GM19452 (cell line): ENCODE results near the gene ASRGL1.
"Not testable (repeated sequence)": the region's sequence is repeated elsewhere in the genome, so short reads cannot be mapped to it uniquely, and the experiment has no call there.

Experiments
- ATAC-seq: cut with Tn5 transposase; IDR thresholded peaks from one replicate; pipeline ENCODE4 v1.9.1; 2021; ENCODE audit not compliant: unreplicated experiment

The ASRGL1 gene

GRCh38 chr11:62352355-62353336, 15.4 kb downstream of the ASRGL1 start:
- no peak for ATAC-seq

GRCh38 chr11:62353841-62354240, 16.6 kb downstream of the ASRGL1 start:
- ATAC-seq = no peak

- no peak for ATAC-seq
Observed at GRCh38 chr11:62358273-62358672, 21.0 kb downstream of the ASRGL1 start.

DNA sequence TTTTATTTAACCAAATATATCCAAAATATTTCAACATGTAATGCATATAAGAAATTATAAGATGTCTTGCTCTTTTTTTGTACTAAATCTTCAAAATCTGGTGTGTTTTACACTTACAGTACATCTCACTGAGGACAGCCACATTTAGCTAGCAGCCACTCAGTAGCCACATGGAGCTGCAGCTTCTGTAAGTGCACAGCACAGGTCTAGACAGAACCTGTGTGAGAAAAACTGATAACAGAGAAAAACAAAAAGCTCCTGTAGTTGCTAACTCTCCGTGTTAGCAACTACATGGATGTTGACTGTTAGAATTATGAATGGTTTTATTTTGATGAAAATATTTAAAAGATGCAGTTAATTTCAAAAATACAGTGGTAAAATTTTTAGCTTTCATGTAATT, 22.2 kb downstream of the ASRGL1 start:
- ATAC-seq = no peak

GRCh38 chr11:62360685-62361084, 23.4 kb downstream of the ASRGL1 start:
- no peak for ATAC-seq

- ATAC-seq = not testable (repeated sequence)
Observed at GRCh38 chr11:62368861-62369477, 31.7 kb downstream of the ASRGL1 start.

DNA sequence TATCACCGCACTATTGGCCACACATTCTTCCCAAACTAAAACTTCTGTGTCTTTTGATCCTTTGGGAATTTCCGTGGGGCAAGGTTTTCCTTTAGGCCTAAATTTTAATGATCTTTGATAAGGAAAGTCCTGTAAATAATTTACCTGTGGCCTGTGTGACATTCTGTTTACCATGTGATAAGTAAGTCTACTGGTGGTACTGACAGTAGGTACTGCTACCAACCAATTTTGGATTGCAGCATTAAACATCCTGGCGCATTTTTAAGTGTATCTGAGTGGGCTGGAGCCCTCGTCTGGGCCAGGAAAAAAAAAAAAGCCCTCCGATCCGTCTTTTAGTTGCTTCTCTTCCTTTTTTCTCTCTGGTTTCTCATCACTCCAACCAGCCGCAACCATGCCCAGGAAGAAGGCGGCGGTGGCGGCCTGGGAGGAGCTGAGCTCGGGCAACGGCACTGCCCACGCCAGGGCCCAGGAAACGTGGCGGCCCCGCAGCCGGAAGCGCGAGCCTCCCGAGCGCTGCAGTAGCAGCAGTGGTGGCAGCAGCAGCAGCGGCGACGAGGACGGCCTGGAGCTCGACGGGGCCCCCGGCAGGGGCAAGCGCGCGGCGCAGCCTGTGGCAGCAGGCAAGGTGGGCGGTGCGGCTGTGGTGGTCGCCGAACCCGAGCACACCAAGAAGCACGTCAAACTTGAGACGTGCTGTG, 33.6 kb downstream of the ASRGL1 start:
- ATAC-seq = no peak

GRCh38 chr11:62372871-62373270, 35.6 kb downstream of the ASRGL1 start:
- no peak for ATAC-seq

DNA sequence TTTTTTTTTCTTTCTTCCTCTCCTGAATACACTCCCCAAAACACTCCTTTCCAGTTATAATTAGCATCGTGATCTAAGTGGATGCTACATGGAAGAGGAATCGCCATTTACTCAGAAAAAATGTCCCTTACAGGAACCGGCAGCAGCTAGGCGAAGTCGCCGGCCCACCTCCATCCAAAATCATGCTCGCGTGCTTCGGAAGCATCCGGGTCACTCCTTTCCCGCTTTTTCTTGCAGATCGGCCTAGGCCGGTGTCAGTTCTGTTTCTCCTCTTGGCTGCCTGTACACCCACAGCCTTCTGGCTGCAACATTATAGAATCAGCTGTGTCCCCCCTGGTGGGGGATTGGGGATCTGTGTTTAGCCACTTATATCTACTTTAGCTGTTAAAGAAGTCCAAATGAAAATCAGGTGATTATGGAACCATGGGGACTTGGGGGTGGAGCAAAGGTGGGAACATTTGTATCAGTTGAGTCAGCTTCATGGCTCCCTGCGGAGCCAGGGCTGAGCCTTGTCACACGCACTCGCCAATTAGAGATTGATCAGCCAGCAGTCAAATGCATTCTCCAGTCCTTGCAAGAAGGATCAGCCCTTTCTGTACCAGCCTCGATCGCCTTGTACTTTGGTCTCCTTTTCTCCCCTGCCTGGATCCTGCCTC, 36.3 kb downstream of the ASRGL1 start:
- no peak for ATAC-seq

- no peak for ATAC-seq
Observed at GRCh38 chr11:62374801-62375200, 37.6 kb downstream of the ASRGL1 start.

DNA sequence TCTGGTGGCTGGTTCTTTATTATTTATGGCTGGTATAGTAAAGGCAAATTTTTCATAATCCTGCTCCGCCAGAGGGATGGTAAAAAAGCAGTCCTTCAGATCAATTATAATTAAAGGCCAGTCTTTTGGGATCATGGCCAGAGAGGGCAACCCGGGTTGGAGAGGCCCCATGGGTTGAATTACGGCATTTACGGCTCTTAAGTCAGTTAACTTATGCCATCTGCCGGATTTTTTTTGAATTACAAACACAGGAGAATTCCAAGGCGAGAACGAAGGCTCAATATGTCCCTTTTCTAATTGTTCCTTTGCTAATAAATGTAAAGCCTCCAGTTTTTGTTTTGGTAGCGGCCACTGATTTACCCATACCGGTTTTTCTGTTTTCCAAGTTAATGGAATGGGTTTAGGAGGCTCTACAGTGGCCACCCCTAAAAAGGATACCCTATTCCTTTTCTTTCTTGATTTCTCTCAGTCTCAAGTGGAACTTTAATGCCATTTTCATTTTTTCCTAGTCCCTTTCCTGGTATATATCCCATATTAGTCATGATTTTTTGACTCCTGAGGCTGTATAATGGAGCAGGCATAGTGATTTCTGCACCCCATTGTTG, 41.3 kb downstream of the ASRGL1 start:
- not testable (repeated sequence) for ATAC-seq

DNA sequence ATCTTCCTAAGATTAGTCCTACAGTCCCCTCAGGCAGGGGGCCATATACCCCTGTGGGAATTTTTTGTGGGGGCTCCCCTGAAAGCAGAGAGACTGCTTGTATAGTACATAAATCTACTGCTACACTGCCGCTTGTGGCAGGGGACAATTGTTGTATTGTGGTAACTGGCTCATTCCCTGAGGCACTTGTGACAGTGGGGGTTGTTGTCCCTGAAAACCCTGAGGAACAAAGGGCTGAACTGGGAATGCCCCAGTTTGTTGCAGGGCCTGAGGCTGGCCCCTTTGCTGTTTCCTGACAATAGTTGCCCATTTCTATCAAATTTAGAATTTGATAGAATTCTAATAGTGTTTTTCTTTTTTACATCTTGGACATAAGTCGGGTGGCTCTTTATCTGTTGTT, 42.3 kb downstream of the ASRGL1 start:
- not testable (repeated sequence) for ATAC-seq

GRCh38 chr11:62380821-62381245, 43.6 kb downstream of the ASRGL1 start:
- not testable (repeated sequence) for ATAC-seq

DNA sequence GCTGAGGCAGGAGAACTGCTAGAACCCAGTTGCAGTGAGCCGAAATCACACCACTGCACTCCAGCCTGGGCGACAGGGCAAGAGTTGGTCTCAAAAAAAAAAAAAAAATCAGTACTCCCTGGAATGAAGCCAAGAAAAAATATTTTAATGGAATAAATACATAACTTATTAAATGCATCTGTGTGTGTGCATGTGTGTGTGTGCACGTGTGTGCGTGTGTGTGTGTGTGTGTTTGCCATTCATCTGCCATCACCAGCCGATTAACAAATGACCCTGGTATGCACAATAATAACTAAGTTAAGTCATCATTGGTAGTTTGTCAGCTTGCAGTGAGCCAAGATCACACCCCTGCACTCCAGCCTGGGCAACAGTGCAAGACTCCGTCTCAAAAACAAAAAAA, 46.6 kb downstream of the ASRGL1 start:
- no peak for ATAC-seq

DNA sequence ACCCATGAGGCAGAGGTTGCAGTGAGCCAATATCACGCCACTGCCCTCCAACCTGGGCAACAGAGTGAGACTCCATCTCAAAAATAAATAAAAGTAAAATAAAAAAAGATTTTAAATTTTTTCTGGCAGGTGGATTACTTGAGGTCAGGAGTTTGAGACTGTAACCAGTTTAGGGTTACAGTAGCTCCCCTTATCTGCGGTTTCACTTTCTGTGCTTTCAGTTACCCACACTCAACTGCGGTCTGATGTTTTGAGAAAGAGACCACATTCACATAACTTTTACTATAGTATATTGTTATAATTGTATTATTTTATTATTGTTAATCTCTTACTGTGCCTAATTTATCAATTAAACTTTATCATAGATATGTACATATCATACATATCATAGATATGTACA, 48.8 kb downstream of the ASRGL1 start:
- ATAC-seq = not testable (repeated sequence)

DNA sequence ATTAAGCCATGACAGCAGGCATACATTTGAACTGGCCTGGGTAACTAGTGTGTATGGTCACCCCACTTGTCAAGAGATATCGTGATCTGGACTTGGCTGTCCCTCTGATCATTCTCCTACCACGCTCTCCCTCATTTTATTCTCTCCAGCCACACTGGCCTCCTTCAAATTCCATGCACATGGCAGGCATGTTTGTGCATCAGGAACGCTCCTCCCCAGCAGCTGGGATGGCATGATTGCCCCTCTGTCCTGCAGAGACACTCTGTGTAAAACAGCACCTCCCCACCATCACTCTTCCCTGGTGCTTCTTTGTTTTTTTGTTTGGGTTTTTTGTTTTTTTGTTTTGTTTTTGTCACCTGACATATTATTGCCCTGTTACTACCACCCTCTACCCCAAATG, 50.1 kb downstream of the ASRGL1 start:
- no peak for ATAC-seq

DNA sequence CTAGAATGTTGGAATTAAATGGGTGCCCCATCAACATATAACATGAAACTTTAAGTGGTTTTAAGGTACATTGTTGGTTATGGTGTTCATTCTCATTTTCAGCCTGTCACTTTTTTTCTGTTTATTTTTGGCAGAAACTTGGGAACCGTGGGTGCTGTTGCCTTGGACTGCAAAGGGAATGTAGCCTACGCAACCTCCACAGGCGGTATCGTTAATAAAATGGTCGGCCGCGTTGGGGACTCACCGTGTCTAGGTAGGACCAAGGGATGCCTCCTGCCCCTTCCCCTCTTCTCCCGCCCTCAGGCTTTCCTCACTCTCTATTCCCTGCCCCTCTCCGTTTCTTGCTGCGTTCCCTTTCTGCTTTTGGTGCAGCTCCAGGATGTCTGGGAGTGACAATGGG, 51.8 kb downstream of the ASRGL1 start:
- no peak for ATAC-seq

GRCh38 chr11:62390237-62390636, 53.0 kb downstream of the ASRGL1 start:
- no peak for ATAC-seq

GRCh38 chr11:62390722-62391121, 53.5 kb downstream of the ASRGL1 start:
- no peak for ATAC-seq

DNA sequence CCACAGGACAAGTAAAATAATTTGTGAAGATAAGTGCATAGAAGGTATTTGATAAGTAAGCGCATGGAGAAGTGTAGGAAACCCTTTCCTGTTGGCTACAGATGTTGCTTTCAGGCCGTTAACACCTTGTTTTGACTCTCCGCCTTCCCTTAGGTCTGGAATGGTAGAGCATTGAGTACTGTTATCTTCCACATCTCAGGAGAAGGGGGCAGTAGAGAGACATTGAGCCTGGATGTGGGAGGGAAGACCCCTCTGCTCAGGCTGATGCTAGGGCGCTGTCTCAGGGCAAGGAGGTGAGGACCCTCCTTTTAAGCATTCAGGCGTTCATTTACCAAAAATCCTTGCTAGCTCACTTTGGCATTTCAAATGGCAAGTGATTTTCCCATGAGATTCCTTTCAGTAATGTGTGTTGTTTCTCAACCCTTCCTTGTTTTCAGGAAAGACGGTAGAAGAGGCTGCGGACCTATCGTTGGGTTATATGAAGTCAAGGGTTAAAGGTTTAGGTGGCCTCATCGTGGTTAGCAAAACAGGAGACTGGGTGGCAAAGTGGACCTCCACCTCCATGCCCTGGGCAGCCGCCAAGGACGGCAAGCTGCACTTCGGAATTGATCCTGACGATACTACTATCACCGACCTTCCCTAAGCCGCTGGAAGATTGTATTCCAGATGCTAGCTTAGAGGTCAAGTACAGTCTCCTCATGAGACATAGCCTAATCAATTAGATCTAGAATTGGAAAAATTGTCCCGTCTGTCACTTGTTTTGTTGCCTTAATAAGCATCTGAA, 54.6 kb downstream of the ASRGL1 start:
- no peak for ATAC-seq
